H9 (cell line): ENCODE results near the gene RHNO1. TPM values are rescaled to one million over a fixed set of nuclear protein-coding genes. Genes with fewer than 3 reads are reported as not detected.

Experiments used
- DNase-seq: peaks from one replicate; pipeline ENCODE4 v3.0.0-alpha.2; 2017
- H2AFZ ChIP-seq: one replicate; pipeline ENCODE4 v1.6.1; 2013; ENCODE audit warnings: mild to moderate bottlenecking, low read length, control low read depth, moderate library complexity
- H2AK5ac ChIP-seq: 2 replicates; pipeline ENCODE4 v1.6.1; 2013; ENCODE audit warnings: low read length, control low read depth, mixed read lengths; ENCODE audit not compliant: insufficient read length
- H2BK120ac ChIP-seq: one replicate; pipeline ENCODE4 v1.6.1; 2013; ENCODE audit warnings: low read depth, mild to moderate bottlenecking, low read length, control low read depth, inconsistent platforms; ENCODE audit not compliant: poor library complexity, severe bottlenecking
- H2BK12ac ChIP-seq: 2 replicates; pipeline ENCODE4 v1.6.1; 2013; ENCODE audit warnings: low read length, control low read depth, mixed read lengths, low read depth; ENCODE audit not compliant: insufficient read length
- H2BK15ac ChIP-seq: 2 replicates; pipeline ENCODE4 v1.6.1; 2013; ENCODE audit warnings: low read depth, low read length, control low read depth
- H2BK20ac ChIP-seq: one replicate; pipeline ENCODE4 v1.6.1; 2013; ENCODE audit warnings: low read depth, mild to moderate bottlenecking, low read length, control low read depth, inconsistent platforms; ENCODE audit not compliant: poor library complexity, severe bottlenecking
- H2BK5ac ChIP-seq: 2 replicates; pipeline ENCODE4 v1.6.1; 2013; ENCODE audit warnings: low read length, control low read depth, mixed read lengths; ENCODE audit not compliant: insufficient read length
- H3K14ac ChIP-seq: 2 replicates; pipeline ENCODE4 v1.6.1; 2013; ENCODE audit warnings: low read length, control low read depth; ENCODE audit not compliant: insufficient read depth
- H3K18ac ChIP-seq: 2 replicates; pipeline ENCODE4 v1.6.1; 2013; ENCODE audit warnings: low read depth, mild to moderate bottlenecking, mixed read lengths, low read length, control low read depth; ENCODE audit not compliant: insufficient read length
- H3K23ac ChIP-seq: 2 replicates; pipeline ENCODE4 v1.6.1; 2013; ENCODE audit warnings: low read length, control low read depth, mixed read lengths, low read depth; ENCODE audit not compliant: insufficient read length
- H3K23me2 ChIP-seq: 2 replicates; pipeline ENCODE4 v1.6.1; 2013; ENCODE audit warnings: low read depth, mild to moderate bottlenecking, mixed read lengths, low read length, control low read depth; ENCODE audit not compliant: insufficient read length, poor library complexity, severe bottlenecking
- H3K27ac ChIP-seq: 2 replicates; pipeline ENCODE4 v1.5.1; 2013; ENCODE audit warnings: low read length, control low read depth, mixed read lengths, low read depth; ENCODE audit not compliant: insufficient read length
- H3K27me3 ChIP-seq: 2 replicates; pipeline ENCODE4 v1.6.1; 2013; ENCODE audit warnings: low read length, control low read depth, inconsistent platforms; ENCODE audit not compliant: insufficient read depth
- H3K4ac ChIP-seq: 2 replicates; pipeline ENCODE4 v1.6.1; 2013; ENCODE audit warnings: low read depth, mild to moderate bottlenecking, control low read depth, inconsistent platforms, low read length, moderate library complexity
- H3K4me1 ChIP-seq: 2 replicates; pipeline ENCODE4 v1.6.1; 2013; ENCODE audit warnings: low read length, control low read depth, inconsistent platforms; ENCODE audit not compliant: insufficient read depth
- H3K4me2 ChIP-seq: 2 replicates; pipeline ENCODE4 v1.6.1; 2013; ENCODE audit warnings: low read length, control low read depth, mixed read lengths; ENCODE audit not compliant: insufficient read length, insufficient read depth
- H3K56ac ChIP-seq: 2 replicates; pipeline ENCODE4 v1.6.1; 2013; ENCODE audit warnings: low read depth, mild to moderate bottlenecking, mixed read lengths, low read length, control low read depth; ENCODE audit not compliant: insufficient read length
- H3K79me1 ChIP-seq: 2 replicates; pipeline ENCODE4 v1.6.1; 2013; ENCODE audit warnings: low read depth, mild to moderate bottlenecking, moderate library complexity, low read length, control low read depth, inconsistent platforms; ENCODE audit not compliant: insufficient read depth, poor library complexity, severe bottlenecking
- H3K79me2 ChIP-seq: 2 replicates; pipeline ENCODE4 v1.6.1; 2013; ENCODE audit warnings: low read length, control low read depth, inconsistent platforms; ENCODE audit not compliant: insufficient read depth
- H3K9ac ChIP-seq: 2 replicates; pipeline ENCODE4 v1.6.1; 2013; ENCODE audit warnings: low read length, control low read depth, mixed read lengths; ENCODE audit not compliant: insufficient read length; ENCODE audit errors: extremely low read depth
- H3K9me3 ChIP-seq: one replicate; pipeline ENCODE4 v1.6.1; 2013; ENCODE audit warnings: low read depth, low read length, inconsistent platforms; ENCODE audit not compliant: control insufficient read depth
- H3T11ph ChIP-seq: one replicate; pipeline ENCODE4 v1.6.1; 2013; ENCODE audit warnings: mild to moderate bottlenecking, low read length, control low read depth, inconsistent platforms
- H4K20me1 ChIP-seq: one replicate; pipeline ENCODE4 v1.6.1; 2013; ENCODE audit not compliant: control insufficient read depth, insufficient read length, insufficient read depth
- H4K5ac ChIP-seq: 2 replicates; pipeline ENCODE4 v1.6.1; 2013; ENCODE audit warnings: low read depth, mild to moderate bottlenecking, mixed read lengths, low read length, control low read depth; ENCODE audit not compliant: insufficient read length
- H4K8ac ChIP-seq: replicated peaks from 2 replicates; pipeline ENCODE4 v1.6.1; 2013; ENCODE audit warnings: low read length, control low read depth, mixed read lengths, low read depth; ENCODE audit not compliant: insufficient read length
- H4K91ac ChIP-seq: 2 replicates; pipeline ENCODE4 v1.6.1; 2013; ENCODE audit warnings: low read depth, mild to moderate bottlenecking, moderate library complexity, mixed read lengths, low read length, control low read depth; ENCODE audit not compliant: insufficient read length
- H3K27ac Mint-ChIP-seq, 3 experiments: 2 replicates in 2 of 3; 3 replicates in 1 of 3; pipeline ENCODE4 v1.8.0; 2020 to 2021; ENCODE audit warnings: mixed read lengths in 3 of 3, mild to moderate bottlenecking in 1 of 3, moderate library complexity in 1 of 3
- H3K27me3 Mint-ChIP-seq: 2 replicates; pipeline ENCODE4 v1.8.0; 2021; ENCODE audit warnings: low read depth, mild to moderate bottlenecking, moderate library complexity, mixed read lengths
- H3K36me3 Mint-ChIP-seq, 3 experiments: 2 replicates in 2 of 3; 3 replicates in 1 of 3; pipeline ENCODE4 v1.8.0; 2020 to 2021; ENCODE audit warnings: low read depth in 3 of 3, mixed read lengths in 3 of 3; ENCODE audit not compliant: insufficient read depth in 1 of 3
- H3K4me1 Mint-ChIP-seq, 2 experiments: 2 replicates each; pipeline ENCODE4 v1.8.0; 2020; ENCODE audit warnings: mixed read lengths in 2 of 2
- H3K4me3 Mint-ChIP-seq, 2 experiments: 2 replicates in 1 of 2; 3 replicates in 1 of 2; pipeline ENCODE4 v1.8.0; 2020 to 2021; ENCODE audit warnings: mild to moderate bottlenecking in 2 of 2, mixed read lengths in 2 of 2, moderate library complexity in 1 of 2
- H3K9me3 Mint-ChIP-seq, 2 experiments: 2 replicates in 1 of 2; 3 replicates in 1 of 2; pipeline ENCODE4 v1.8.0; 2020; ENCODE audit warnings: mild to moderate bottlenecking in 2 of 2, mixed read lengths in 2 of 2, moderate library complexity in 1 of 2
- WGBS: extraction: QIAGEN DNeasy Blood & Tissue Kit; methylation state at CpG from one replicate; pipeline ENCODE4 v1.1.7; 2013; ENCODE audit warnings: missing lambda C conversion rate, low lambda C conversion rate, mixed read lengths; ENCODE audit not compliant: insufficient read length; ENCODE audit errors: extremely low coverage; 5-methylcytosine and 5-hydroxymethylcytosine counted together
- total RNA-seq: library from RNA; stranded (reverse); gene quantifications from 2 replicates; pipeline ENCODE4 v1.2.1, GENCODE V29; 2021
- TF ChIP-seq, protein P1 (sequence below): fragments of 200-600 bp; sonication (generic); conservative IDR thresholded peaks from 3 replicates; pipeline ENCODE4 v1.8.0; 2021; ENCODE audit warnings: antibody characterized with exemption, mild to moderate bottlenecking

RHNO1 gene
- total RNA-seq, 1 experiment from 2014 or later = 36.7 TPM

DNA sequence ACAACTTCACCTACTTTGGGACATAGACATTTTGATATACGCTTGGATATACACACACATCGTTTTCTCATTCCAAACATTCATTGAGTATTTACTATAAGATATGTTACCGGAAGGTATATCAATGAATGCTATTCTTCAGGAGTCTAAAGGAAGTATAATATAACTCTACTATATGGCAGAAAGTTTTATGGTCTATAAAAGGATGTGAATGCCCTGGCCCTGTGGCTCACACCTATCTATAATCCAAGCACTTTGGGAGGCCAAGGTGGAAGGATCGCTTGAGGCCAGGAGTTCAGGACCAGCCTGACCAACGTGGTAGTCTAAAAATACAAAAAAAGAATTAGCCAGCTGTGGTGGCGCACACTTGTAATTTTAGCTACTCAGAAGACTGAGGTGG lies 47.7 kb upstream of the RHNO1 start:
- Histone ChIP-seq H2BK5ac (no peak overlapping the region), H3K4me2 (no peak overlapping the region), H2BK15ac (no peak overlapping the region), H3K14ac (no peak overlapping the region), H3K79me1 (no peaks in the 10 kb centered on the region), H3K27me3 (no peaks in the 10 kb centered on the region), H4K91ac (no peak overlapping the region), H3K23me2 (no peaks in the 10 kb centered on the region), H3T11ph (no peak overlapping the region), H2BK20ac (no peak overlapping the region), H3K18ac (no peak overlapping the region), H4K5ac (no peak overlapping the region), H3K56ac (no peak overlapping the region), H3K79me2 (no peaks in the 10 kb centered on the region), H3K27ac (no peak overlapping the region), H2AK5ac (no peak overlapping the region), H3K4me1 (peaks cover 3% of the 10 kb centered on the region; the same call in 1 of the 2 replicates), H4K20me1 (no peaks in the 10 kb centered on the region), H2BK120ac (no peak overlapping the region), H3K4ac (no peak overlapping the region), H3K9me3 (no peaks in the 10 kb centered on the region), H3K23ac (no peak overlapping the region), H3K9ac (no peak overlapping the region), H4K8ac (no peak overlapping the region), H2AFZ (no peak overlapping the region), H2BK12ac (no peak overlapping the region)
- WGBS = no CpG with 5 or more reads among the region's 6 CpGs
- H3K27ac Mint-ChIP-seq = no peak overlapping the region
- H3K27me3 Mint-ChIP-seq = no peaks in the 10 kb centered on the region
- TF ChIP-seq, protein P1, sequence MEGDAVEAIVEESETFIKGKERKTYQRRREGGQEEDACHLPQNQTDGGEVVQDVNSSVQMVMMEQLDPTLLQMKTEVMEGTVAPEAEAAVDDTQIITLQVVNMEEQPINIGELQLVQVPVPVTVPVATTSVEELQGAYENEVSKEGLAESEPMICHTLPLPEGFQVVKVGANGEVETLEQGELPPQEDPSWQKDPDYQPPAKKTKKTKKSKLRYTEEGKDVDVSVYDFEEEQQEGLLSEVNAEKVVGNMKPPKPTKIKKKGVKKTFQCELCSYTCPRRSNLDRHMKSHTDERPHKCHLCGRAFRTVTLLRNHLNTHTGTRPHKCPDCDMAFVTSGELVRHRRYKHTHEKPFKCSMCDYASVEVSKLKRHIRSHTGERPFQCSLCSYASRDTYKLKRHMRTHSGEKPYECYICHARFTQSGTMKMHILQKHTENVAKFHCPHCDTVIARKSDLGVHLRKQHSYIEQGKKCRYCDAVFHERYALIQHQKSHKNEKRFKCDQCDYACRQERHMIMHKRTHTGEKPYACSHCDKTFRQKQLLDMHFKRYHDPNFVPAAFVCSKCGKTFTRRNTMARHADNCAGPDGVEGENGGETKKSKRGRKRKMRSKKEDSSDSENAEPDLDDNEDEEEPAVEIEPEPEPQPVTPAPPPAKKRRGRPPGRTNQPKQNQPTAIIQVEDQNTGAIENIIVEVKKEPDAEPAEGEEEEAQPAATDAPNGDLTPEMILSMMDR = no peak
- H3K36me3 Mint-ChIP-seq = peaks cover 9 to 64% (median 43%) of the 10 kb centered on the region in 3 experiments
- no peak overlapping the region for H3K4me3 Mint-ChIP-seq
- H3K4me1 Mint-ChIP-seq = peaks cover 42 to 51% of the 10 kb centered on the region in 2 experiments
- no peaks in the 10 kb centered on the region for H3K9me3 Mint-ChIP-seq
- no peak for DNase-seq
